HepG2 (cell line): ENCODE data around the gene RRP36. TPM values are rescaled to one million over a fixed set of nuclear protein-coding genes. Genes with fewer than 3 reads are reported as not detected.

Source experiments
- AHR ChIP-seq: IDR thresholded peaks from 2 replicates; pipeline ENCODE4 v1.6.1; 2018; ENCODE audit warnings: missing genetic modification reagents, missing compliant biosample characterization
- GATA4 ChIP-seq: sonication (generic); IDR thresholded peaks from 2 replicates; pipeline ENCODE4 v1.6.1; 2016; ENCODE audit warnings: antibody characterized with exemption, low read depth, borderline replicate concordance
- GTF2F1 ChIP-seq: fragments of 150-350 bp; IDR thresholded peaks from 2 replicates; pipeline ENCODE4 v1.6.1; 2014; ENCODE audit warnings: low read length
- MIER2 ChIP-seq: IDR thresholded peaks from 2 replicates; pipeline ENCODE4 v1.6.1; 2016; ENCODE audit warnings: missing biosample characterization, missing genetic modification reagents
- NCOA1 ChIP-seq: sonication (generic); formaldehyde crosslinking; IDR thresholded peaks from 2 replicates; pipeline ENCODE4 v1.9.0; 2021; ENCODE audit warnings: missing genetic modification reagents
- PCBP1 ChIP-seq: fragments of 200-400 bp; formaldehyde crosslinking; IDR thresholded peaks from 2 replicates; pipeline ENCODE4 v1.6.1; 2017; ENCODE audit warnings: mild to moderate bottlenecking, low read depth, low read length, borderline replicate concordance
- PRPF4 ChIP-seq: fragments of 200-400 bp; formaldehyde crosslinking; IDR thresholded peaks from 2 replicates; pipeline ENCODE4 v1.6.1; 2016; ENCODE audit warnings: low read length, low read depth; ENCODE audit not compliant: poor library complexity, severe bottlenecking
- RBAK ChIP-seq: sonication (generic); formaldehyde crosslinking; IDR thresholded peaks from 2 replicates; pipeline ENCODE4 v1.5.1; 2020; ENCODE audit warnings: mild to moderate bottlenecking, missing genetic modification reagents
- SALL1 ChIP-seq: sonication (generic); formaldehyde crosslinking; IDR thresholded peaks from 2 replicates; pipeline ENCODE4 v1.8.0; 2022; ENCODE audit warnings: mild to moderate bottlenecking, missing genetic modification reagents
- SETDB1 ChIP-seq: sonication (generic); formaldehyde crosslinking; IDR thresholded peaks from 2 replicates; pipeline ENCODE4 v1.5.1; 2020; ENCODE audit warnings: missing genetic modification reagents, mild to moderate bottlenecking, borderline replicate concordance
- SMARCE1 ChIP-seq: fragments of 450-650 bp; IDR thresholded peaks from 2 replicates; pipeline ENCODE4 v1.6.1; 2017; ENCODE audit warnings: borderline replicate concordance
- SMC3 ChIP-seq: IDR thresholded peaks from 2 replicates; pipeline ENCODE4 v1.6.1; 2011; ENCODE audit warnings: low read length, improper control_type of control experiment
- SNRNP70 ChIP-seq: fragments of 200-400 bp; formaldehyde crosslinking; IDR thresholded peaks from 2 replicates; pipeline ENCODE4 v1.6.1; 2017; ENCODE audit warnings: mild to moderate bottlenecking, low read depth, low read length, moderate library complexity
- THAP11 ChIP-seq: IDR thresholded peaks from 2 replicates; pipeline ENCODE4 v1.6.1; 2016; ENCODE audit warnings: missing biosample characterization, missing genetic modification reagents
- ZFAT ChIP-seq: sonication (generic); formaldehyde crosslinking; conservative IDR thresholded peaks from 2 replicates; pipeline ENCODE4 v1.8.1; 2023; ENCODE audit warnings: missing genetic modification reagents, inconsistent platforms
- ZFY ChIP-seq: sonication (generic); formaldehyde crosslinking; IDR thresholded peaks from 2 replicates; pipeline ENCODE4 v1.4.0; 2020; ENCODE audit warnings: missing genetic modification reagents
- ZNF207 ChIP-seq: fragments of 450-650 bp; IDR thresholded peaks from 2 replicates; pipeline ENCODE4 v1.6.1; 2016; ENCODE audit warnings: antibody characterized with exemption, borderline replicate concordance
- ZNF260 ChIP-seq: sonication (generic); formaldehyde crosslinking; IDR thresholded peaks from 2 replicates; pipeline ENCODE4 v1.4.0; 2020; ENCODE audit warnings: missing genetic modification reagents, low read depth, mild to moderate bottlenecking, borderline replicate concordance
- polyA plus RNA-seq, 8 experiments: library from polyadenylated mRNA; depleted of rRNA in 3 of 8; stranded (reverse) in 7 of 8; unstranded in 1 of 8; fragments of >200 nt; fragmentation: Illumina TruSeq in 4 of 8; extraction: Trizol in 4 of 8; gene quantifications; 2 replicates each; pipeline versions ENCODE4 v1.2.1 to v1.2.3, GENCODE V29; 2011 to 2016; ENCODE audit warnings: low read depth in 4 of 8, missing spikeins in 1 of 8, mixed read lengths in 1 of 8; ENCODE audit not compliant: insufficient read depth in 1 of 8
- total RNA-seq, 5 experiments: library from RNA; depleted of rRNA; stranded (reverse); fragments of >200 nt; fragmentation: Illumina TruSeq; extraction: Trizol; gene quantifications; 2 replicates each; pipeline ENCODE4 v1.2.3, GENCODE V29; 2016; ENCODE audit warnings: low read depth in 1 of 5
- TF ChIP-seq, protein P1 (sequence below): sonication (generic); IDR thresholded peaks from 2 replicates; pipeline ENCODE4 v1.6.1; 2016; ENCODE audit warnings: low read depth, borderline replicate concordance
- TF ChIP-seq, protein P2 (sequence below): sonication (generic); formaldehyde crosslinking; IDR thresholded peaks from 2 replicates; pipeline ENCODE4 v1.8.0; 2022; ENCODE audit warnings: mild to moderate bottlenecking, missing genetic modification reagents, moderate library complexity
- TF ChIP-seq, protein P3 (sequence below): sonication (generic); formaldehyde crosslinking; IDR thresholded peaks from 2 replicates; pipeline ENCODE4 v1.5.1; 2020; ENCODE audit warnings: mild to moderate bottlenecking, moderate library complexity, missing genetic modification reagents
- TF ChIP-seq, protein P4 (sequence below): sonication (generic); formaldehyde crosslinking; IDR thresholded peaks from 2 replicates; pipeline ENCODE4 v1.4.0; 2020; ENCODE audit warnings: mild to moderate bottlenecking, missing genetic modification reagents
- TF ChIP-seq, protein P5 (sequence below): sonication (generic); formaldehyde crosslinking; conservative IDR thresholded peaks from 2 replicates; pipeline ENCODE4 v1.8.1; 2023; ENCODE audit warnings: missing genetic modification reagents

RRP36 gene
- total and polyA plus RNA-seq, 2 of the 13 experiments (the other 11 are each of a cell fraction or from before 2014, with no cell fraction given): 29.5 to 144 TPM

DNA sequence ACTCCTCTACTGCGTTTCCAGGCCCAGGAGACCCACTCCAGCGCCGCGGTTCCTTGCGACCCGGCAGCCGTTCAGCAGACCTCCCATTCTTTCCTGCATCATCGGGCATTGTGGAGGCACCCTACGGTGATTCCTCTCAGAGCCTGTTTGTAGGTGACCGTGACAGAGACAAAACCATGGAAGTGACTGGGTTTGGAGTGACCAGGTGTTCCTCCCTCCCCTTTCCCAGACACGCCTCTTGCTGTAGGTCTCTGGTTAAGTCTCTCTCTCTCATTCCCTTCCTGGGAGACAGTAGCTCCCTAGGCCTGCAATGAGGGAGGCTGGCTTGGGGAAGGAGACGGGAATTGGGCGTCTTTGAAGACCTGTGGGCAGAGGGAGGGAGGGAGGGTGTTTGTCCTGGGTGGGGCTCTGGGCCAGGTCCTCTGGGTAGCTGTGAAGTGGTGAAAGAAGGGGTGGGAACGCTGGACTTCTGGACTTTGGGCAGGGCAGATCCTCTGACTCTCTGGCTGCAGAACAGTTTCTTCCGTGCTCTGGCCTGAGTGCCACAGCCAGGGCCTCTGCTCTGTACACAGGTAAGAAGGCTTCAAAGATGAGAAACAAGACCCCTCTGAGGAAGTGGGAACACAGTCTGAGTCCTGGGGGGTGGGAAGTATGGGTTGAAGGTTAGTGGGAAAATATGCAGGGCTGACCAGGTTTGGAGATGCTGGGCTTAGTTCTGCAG, 38.8 kb downstream of the RRP36 start (continued):
- TF ChIP-seq, protein P1, sequence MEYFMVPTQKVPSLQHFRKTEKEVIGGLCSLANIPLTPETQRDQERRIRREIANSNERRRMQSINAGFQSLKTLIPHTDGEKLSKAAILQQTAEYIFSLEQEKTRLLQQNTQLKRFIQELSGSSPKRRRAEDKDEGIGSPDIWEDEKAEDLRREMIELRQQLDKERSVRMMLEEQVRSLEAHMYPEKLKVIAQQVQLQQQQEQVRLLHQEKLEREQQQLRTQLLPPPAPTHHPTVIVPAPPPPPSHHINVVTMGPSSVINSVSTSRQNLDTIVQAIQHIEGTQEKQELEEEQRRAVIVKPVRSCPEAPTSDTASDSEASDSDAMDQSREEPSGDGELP: 0 out of 2 replicates have a peak, but pooled peaks have one; percentile 49
- TF ChIP-seq ZNF260 (CRISPR knock-in tag): no peak
- no peak for TF ChIP-seq NCOA1 (CRISPR knock-in tag)
- TF ChIP-seq SETDB1 (CRISPR knock-in tag): no peak
- no peak for TF ChIP-seq SMARCE1
- no peak for TF ChIP-seq PRPF4
- no peak for TF ChIP-seq SNRNP70
- peak; percentile 56 for TF ChIP-seq ZFY
- TF ChIP-seq ZFAT (CRISPR knock-in tag): no peak
- no peak for TF ChIP-seq PCBP1
- TF ChIP-seq MIER2 (CRISPR knock-in tag): 0 out of 2 replicates have a peak, but pooled peaks have one; percentile 35
- 0 out of 2 replicates have a peak, but pooled peaks have one; percentile 45 for TF ChIP-seq GATA4
- TF ChIP-seq SALL1 (CRISPR knock-in tag): peak; percentile 70
- no peak for TF ChIP-seq GTF2F1
- 0 out of 2 replicates have a peak, but pooled peaks have one; percentile 1 for TF ChIP-seq SMC3
- no peak for TF ChIP-seq AHR (CRISPR knock-in tag)
- TF ChIP-seq, protein P2, sequence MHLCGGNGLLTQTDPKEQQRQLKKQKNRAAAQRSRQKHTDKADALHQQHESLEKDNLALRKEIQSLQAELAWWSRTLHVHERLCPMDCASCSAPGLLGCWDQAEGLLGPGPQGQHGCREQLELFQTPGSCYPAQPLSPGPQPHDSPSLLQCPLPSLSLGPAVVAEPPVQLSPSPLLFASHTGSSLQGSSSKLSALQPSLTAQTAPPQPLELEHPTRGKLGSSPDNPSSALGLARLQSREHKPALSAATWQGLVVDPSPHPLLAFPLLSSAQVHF (CRISPR knock-in tag): no peak
- TF ChIP-seq, protein P3, sequence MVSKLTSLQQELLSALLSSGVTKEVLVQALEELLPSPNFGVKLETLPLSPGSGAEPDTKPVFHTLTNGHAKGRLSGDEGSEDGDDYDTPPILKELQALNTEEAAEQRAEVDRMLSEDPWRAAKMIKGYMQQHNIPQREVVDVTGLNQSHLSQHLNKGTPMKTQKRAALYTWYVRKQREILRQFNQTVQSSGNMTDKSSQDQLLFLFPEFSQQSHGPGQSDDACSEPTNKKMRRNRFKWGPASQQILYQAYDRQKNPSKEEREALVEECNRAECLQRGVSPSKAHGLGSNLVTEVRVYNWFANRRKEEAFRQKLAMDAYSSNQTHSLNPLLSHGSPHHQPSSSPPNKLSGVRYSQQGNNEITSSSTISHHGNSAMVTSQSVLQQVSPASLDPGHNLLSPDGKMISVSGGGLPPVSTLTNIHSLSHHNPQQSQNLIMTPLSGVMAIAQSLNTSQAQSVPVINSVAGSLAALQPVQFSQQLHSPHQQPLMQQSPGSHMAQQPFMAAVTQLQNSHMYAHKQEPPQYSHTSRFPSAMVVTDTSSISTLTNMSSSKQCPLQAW (CRISPR knock-in tag): peak; percentile 70
- TF ChIP-seq, protein P4, sequence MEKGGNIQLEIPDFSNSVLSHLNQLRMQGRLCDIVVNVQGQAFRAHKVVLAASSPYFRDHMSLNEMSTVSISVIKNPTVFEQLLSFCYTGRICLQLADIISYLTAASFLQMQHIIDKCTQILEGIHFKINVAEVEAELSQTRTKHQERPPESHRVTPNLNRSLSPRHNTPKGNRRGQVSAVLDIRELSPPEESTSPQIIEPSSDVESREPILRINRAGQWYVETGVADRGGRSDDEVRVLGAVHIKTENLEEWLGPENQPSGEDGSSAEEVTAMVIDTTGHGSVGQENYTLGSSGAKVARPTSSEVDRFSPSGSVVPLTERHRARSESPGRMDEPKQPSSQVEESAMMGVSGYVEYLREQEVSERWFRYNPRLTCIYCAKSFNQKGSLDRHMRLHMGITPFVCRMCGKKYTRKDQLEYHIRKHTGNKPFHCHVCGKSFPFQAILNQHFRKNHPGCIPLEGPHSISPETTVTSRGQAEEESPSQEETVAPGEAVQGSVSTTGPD (CRISPR knock-in tag): no peak
- TF ChIP-seq, protein P5, sequence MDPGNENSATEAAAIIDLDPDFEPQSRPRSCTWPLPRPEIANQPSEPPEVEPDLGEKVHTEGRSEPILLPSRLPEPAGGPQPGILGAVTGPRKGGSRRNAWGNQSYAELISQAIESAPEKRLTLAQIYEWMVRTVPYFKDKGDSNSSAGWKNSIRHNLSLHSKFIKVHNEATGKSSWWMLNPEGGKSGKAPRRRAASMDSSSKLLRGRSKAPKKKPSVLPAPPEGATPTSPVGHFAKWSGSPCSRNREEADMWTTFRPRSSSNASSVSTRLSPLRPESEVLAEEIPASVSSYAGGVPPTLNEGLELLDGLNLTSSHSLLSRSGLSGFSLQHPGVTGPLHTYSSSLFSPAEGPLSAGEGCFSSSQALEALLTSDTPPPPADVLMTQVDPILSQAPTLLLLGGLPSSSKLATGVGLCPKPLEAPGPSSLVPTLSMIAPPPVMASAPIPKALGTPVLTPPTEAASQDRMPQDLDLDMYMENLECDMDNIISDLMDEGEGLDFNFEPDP (CRISPR knock-in tag): no peak
- no peak for TF ChIP-seq ZNF207
- peak; percentile 19; the same call in 1 of the 2 replicates for TF ChIP-seq THAP11 (CRISPR knock-in tag)
- TF ChIP-seq RBAK (CRISPR knock-in tag): peak; percentile 72; the same call in 1 of the 2 replicates
